H9 (cell line): ENCODE data around the gene UBE2J1. TPM values are rescaled to one million over a fixed set of nuclear protein-coding genes. Genes with fewer than 3 reads are reported as not detected.

Source experiments
- DNase-seq: peaks from one replicate; pipeline ENCODE4 v3.0.0-alpha.2; 2017
- H2AFZ ChIP-seq: one replicate; pipeline ENCODE4 v1.6.1; 2013; ENCODE audit warnings: mild to moderate bottlenecking, low read length, control low read depth, moderate library complexity
- H2AK5ac ChIP-seq: 2 replicates; pipeline ENCODE4 v1.6.1; 2013; ENCODE audit warnings: low read length, control low read depth, mixed read lengths; ENCODE audit not compliant: insufficient read length
- H2BK120ac ChIP-seq: one replicate; pipeline ENCODE4 v1.6.1; 2013; ENCODE audit warnings: low read depth, mild to moderate bottlenecking, low read length, control low read depth, inconsistent platforms; ENCODE audit not compliant: poor library complexity, severe bottlenecking
- H2BK12ac ChIP-seq: 2 replicates; pipeline ENCODE4 v1.6.1; 2013; ENCODE audit warnings: low read length, control low read depth, mixed read lengths, low read depth; ENCODE audit not compliant: insufficient read length
- H2BK15ac ChIP-seq: 2 replicates; pipeline ENCODE4 v1.6.1; 2013; ENCODE audit warnings: low read depth, low read length, control low read depth
- H2BK20ac ChIP-seq: one replicate; pipeline ENCODE4 v1.6.1; 2013; ENCODE audit warnings: low read depth, mild to moderate bottlenecking, low read length, control low read depth, inconsistent platforms; ENCODE audit not compliant: poor library complexity, severe bottlenecking
- H2BK5ac ChIP-seq: 2 replicates; pipeline ENCODE4 v1.6.1; 2013; ENCODE audit warnings: low read length, control low read depth, mixed read lengths; ENCODE audit not compliant: insufficient read length
- H3K14ac ChIP-seq: 2 replicates; pipeline ENCODE4 v1.6.1; 2013; ENCODE audit warnings: low read length, control low read depth; ENCODE audit not compliant: insufficient read depth
- H3K18ac ChIP-seq: 2 replicates; pipeline ENCODE4 v1.6.1; 2013; ENCODE audit warnings: low read depth, mild to moderate bottlenecking, mixed read lengths, low read length, control low read depth; ENCODE audit not compliant: insufficient read length
- H3K23ac ChIP-seq: 2 replicates; pipeline ENCODE4 v1.6.1; 2013; ENCODE audit warnings: low read length, control low read depth, mixed read lengths, low read depth; ENCODE audit not compliant: insufficient read length
- H3K23me2 ChIP-seq: 2 replicates; pipeline ENCODE4 v1.6.1; 2013; ENCODE audit warnings: low read depth, mild to moderate bottlenecking, mixed read lengths, low read length, control low read depth; ENCODE audit not compliant: insufficient read length, poor library complexity, severe bottlenecking
- H3K27ac ChIP-seq: 2 replicates; pipeline ENCODE4 v1.5.1; 2013; ENCODE audit warnings: low read length, control low read depth, mixed read lengths, low read depth; ENCODE audit not compliant: insufficient read length
- H3K27me3 ChIP-seq: 2 replicates; pipeline ENCODE4 v1.6.1; 2013; ENCODE audit warnings: low read length, control low read depth, inconsistent platforms; ENCODE audit not compliant: insufficient read depth
- H3K4ac ChIP-seq: 2 replicates; pipeline ENCODE4 v1.6.1; 2013; ENCODE audit warnings: low read depth, mild to moderate bottlenecking, control low read depth, inconsistent platforms, low read length, moderate library complexity
- H3K4me1 ChIP-seq: 2 replicates; pipeline ENCODE4 v1.6.1; 2013; ENCODE audit warnings: low read length, control low read depth, inconsistent platforms; ENCODE audit not compliant: insufficient read depth
- H3K4me2 ChIP-seq: 2 replicates; pipeline ENCODE4 v1.6.1; 2013; ENCODE audit warnings: low read length, control low read depth, mixed read lengths; ENCODE audit not compliant: insufficient read length, insufficient read depth
- H3K56ac ChIP-seq: 2 replicates; pipeline ENCODE4 v1.6.1; 2013; ENCODE audit warnings: low read depth, mild to moderate bottlenecking, mixed read lengths, low read length, control low read depth; ENCODE audit not compliant: insufficient read length
- H3K79me1 ChIP-seq: 2 replicates; pipeline ENCODE4 v1.6.1; 2013; ENCODE audit warnings: low read depth, mild to moderate bottlenecking, moderate library complexity, low read length, control low read depth, inconsistent platforms; ENCODE audit not compliant: insufficient read depth, poor library complexity, severe bottlenecking
- H3K79me2 ChIP-seq: 2 replicates; pipeline ENCODE4 v1.6.1; 2013; ENCODE audit warnings: low read length, control low read depth, inconsistent platforms; ENCODE audit not compliant: insufficient read depth
- H3K9ac ChIP-seq: 2 replicates; pipeline ENCODE4 v1.6.1; 2013; ENCODE audit warnings: low read length, control low read depth, mixed read lengths; ENCODE audit not compliant: insufficient read length; ENCODE audit errors: extremely low read depth
- H3K9me3 ChIP-seq: one replicate; pipeline ENCODE4 v1.6.1; 2013; ENCODE audit warnings: low read depth, low read length, inconsistent platforms; ENCODE audit not compliant: control insufficient read depth
- H3T11ph ChIP-seq: one replicate; pipeline ENCODE4 v1.6.1; 2013; ENCODE audit warnings: mild to moderate bottlenecking, low read length, control low read depth, inconsistent platforms
- H4K20me1 ChIP-seq: one replicate; pipeline ENCODE4 v1.6.1; 2013; ENCODE audit not compliant: control insufficient read depth, insufficient read length, insufficient read depth
- H4K5ac ChIP-seq: 2 replicates; pipeline ENCODE4 v1.6.1; 2013; ENCODE audit warnings: low read depth, mild to moderate bottlenecking, mixed read lengths, low read length, control low read depth; ENCODE audit not compliant: insufficient read length
- H4K8ac ChIP-seq: replicated peaks from 2 replicates; pipeline ENCODE4 v1.6.1; 2013; ENCODE audit warnings: low read length, control low read depth, mixed read lengths, low read depth; ENCODE audit not compliant: insufficient read length
- H4K91ac ChIP-seq: 2 replicates; pipeline ENCODE4 v1.6.1; 2013; ENCODE audit warnings: low read depth, mild to moderate bottlenecking, moderate library complexity, mixed read lengths, low read length, control low read depth; ENCODE audit not compliant: insufficient read length
- H3K27ac Mint-ChIP-seq, 3 experiments: 2 replicates in 2 of 3; 3 replicates in 1 of 3; pipeline ENCODE4 v1.8.0; 2020 to 2021; ENCODE audit warnings: mixed read lengths in 3 of 3, mild to moderate bottlenecking in 1 of 3, moderate library complexity in 1 of 3
- H3K27me3 Mint-ChIP-seq: 2 replicates; pipeline ENCODE4 v1.8.0; 2021; ENCODE audit warnings: low read depth, mild to moderate bottlenecking, moderate library complexity, mixed read lengths
- H3K36me3 Mint-ChIP-seq, 3 experiments: 2 replicates in 2 of 3; 3 replicates in 1 of 3; pipeline ENCODE4 v1.8.0; 2020 to 2021; ENCODE audit warnings: low read depth in 3 of 3, mixed read lengths in 3 of 3; ENCODE audit not compliant: insufficient read depth in 1 of 3
- H3K4me1 Mint-ChIP-seq, 2 experiments: 2 replicates each; pipeline ENCODE4 v1.8.0; 2020; ENCODE audit warnings: mixed read lengths in 2 of 2
- H3K4me3 Mint-ChIP-seq, 2 experiments: 2 replicates in 1 of 2; 3 replicates in 1 of 2; pipeline ENCODE4 v1.8.0; 2020 to 2021; ENCODE audit warnings: mild to moderate bottlenecking in 2 of 2, mixed read lengths in 2 of 2, moderate library complexity in 1 of 2
- H3K9me3 Mint-ChIP-seq, 2 experiments: 2 replicates in 1 of 2; 3 replicates in 1 of 2; pipeline ENCODE4 v1.8.0; 2020; ENCODE audit warnings: mild to moderate bottlenecking in 2 of 2, mixed read lengths in 2 of 2, moderate library complexity in 1 of 2
- CTCF ChIP-seq: fragments of 200-600 bp; sonication (generic); conservative IDR thresholded peaks from 3 replicates; pipeline ENCODE4 v1.8.0; 2021; ENCODE audit warnings: antibody characterized with exemption, mild to moderate bottlenecking
- WGBS: extraction: QIAGEN DNeasy Blood & Tissue Kit; methylation state at CpG from one replicate; pipeline ENCODE4 v1.1.7; 2013; ENCODE audit warnings: missing lambda C conversion rate, low lambda C conversion rate, mixed read lengths; ENCODE audit not compliant: insufficient read length; ENCODE audit errors: extremely low coverage; 5-methylcytosine and 5-hydroxymethylcytosine counted together
- total RNA-seq: library from RNA; stranded (reverse); gene quantifications from 2 replicates; pipeline ENCODE4 v1.2.1, GENCODE V29; 2021

The UBE2J1 gene
- total RNA-seq, 1 experiment from 2014 or later: 13.1 TPM

GRCh38 chr6:89379281-89379680, 26.8 kb upstream of the UBE2J1 start:
- Histone ChIP-seq H2BK20ac (no peak overlapping the region), H4K5ac (no peak overlapping the region), H2BK15ac (no peak overlapping the region), H4K91ac (no peak overlapping the region), H3K18ac (no peak overlapping the region), H3K23ac (no peak overlapping the region), H3K27me3 (no peaks in the 10 kb centered on the region), H3K79me1 (no peaks in the 10 kb centered on the region), H3K4me2 (no peak overlapping the region), H3K9ac (no peak overlapping the region), H2BK120ac (no peak overlapping the region), H4K20me1 (no peaks in the 10 kb centered on the region), H4K8ac (no peak overlapping the region), H3K4ac (no peak overlapping the region), H3K27ac (no peak overlapping the region), H3K9me3 (no peaks in the 10 kb centered on the region), H2BK5ac (no peak overlapping the region), H2BK12ac (no peak overlapping the region), H2AFZ (no peak overlapping the region), H3K4me1 (peaks cover 3% of the 10 kb centered on the region; the same call in 1 of the 2 replicates), H3K14ac (no peak overlapping the region), H3K56ac (no peak overlapping the region), H3T11ph (no peak overlapping the region), H3K23me2 (no peaks in the 10 kb centered on the region), H2AK5ac (no peak overlapping the region), H3K79me2 (no peaks in the 10 kb centered on the region)
- DNase-seq: no peak
- WGBS: no CpG with 5 or more reads among the region's 5 CpGs
- H3K4me1 Mint-ChIP-seq: peaks cover 15 to 21% of the 10 kb centered on the region in 2 experiments
- no peak overlapping the region for H3K27ac Mint-ChIP-seq
- TF ChIP-seq CTCF: no peak
- no peaks in the 10 kb centered on the region for H3K27me3 Mint-ChIP-seq
- H3K4me3 Mint-ChIP-seq: no peak overlapping the region
- no peaks in the 10 kb centered on the region; a peak in 1 of 7 replicates for H3K36me3 Mint-ChIP-seq
- H3K9me3 Mint-ChIP-seq: no peaks in the 10 kb centered on the region
